Heart left ventricle (tissue), 13 donors: ENCODE data around the gene SAA4.

Source experiments
- POLR2A ChIP-seq, 2 donors: fragments of 450-650 bp; IDR thresholded peaks; one replicate each; pipeline ENCODE4 v1.6.1; 2017; ENCODE audit warnings: antibody characterized with exemption in 2 of 2, mild to moderate bottlenecking in 2 of 2, moderate library complexity in 2 of 2
- TF ChIP-seq, protein P1 (sequence below), 12 donors: fragments of 200-600 bp; sonication (generic) in 4 of 12; IDR thresholded peaks; one replicate each; pipeline versions ENCODE4 v1.5.0 to v1.8.0; 2018 to 2022; ENCODE audit warnings: antibody characterized with exemption in 12 of 12, mild to moderate bottlenecking in 5 of 12
- donor health status: ischemic (EF 13 %, LVEDD 7.1; RV severe dilation, severe dysfunction).
- donor health status: DM: no; HTN: yes; CAD: no.
- donor health status: DM: no; HTN: no; CAD: no.
- donor health status: ischemic (EF 25% LVEDD 6.9; RV normal size, moderate dysfunction).
- donor health status: ischemic (EF 25% LVEDD 5.7; RV mildly dilated, moderate dysfunction).
- donor health status: ischemic (EF 35%, LVEDD 5.7; RV mildly dilated, moderate dysfunction).
- donor health status: nonischemic (EF 11% LVEDD 7.7; RV severe dilation, severe dysfunction).
- donor health status: DM: yes; HTN: yes; CAD: no.
- donor health status: PGD.
- donor health status: ischemic (EF 29% LVEDD 5.4; RV normal size, mild dysfunction).
- donor health status: nonischemic (EF 23%, LVEDD 6.1; RV moderate dilation, normal function).

DNA sequence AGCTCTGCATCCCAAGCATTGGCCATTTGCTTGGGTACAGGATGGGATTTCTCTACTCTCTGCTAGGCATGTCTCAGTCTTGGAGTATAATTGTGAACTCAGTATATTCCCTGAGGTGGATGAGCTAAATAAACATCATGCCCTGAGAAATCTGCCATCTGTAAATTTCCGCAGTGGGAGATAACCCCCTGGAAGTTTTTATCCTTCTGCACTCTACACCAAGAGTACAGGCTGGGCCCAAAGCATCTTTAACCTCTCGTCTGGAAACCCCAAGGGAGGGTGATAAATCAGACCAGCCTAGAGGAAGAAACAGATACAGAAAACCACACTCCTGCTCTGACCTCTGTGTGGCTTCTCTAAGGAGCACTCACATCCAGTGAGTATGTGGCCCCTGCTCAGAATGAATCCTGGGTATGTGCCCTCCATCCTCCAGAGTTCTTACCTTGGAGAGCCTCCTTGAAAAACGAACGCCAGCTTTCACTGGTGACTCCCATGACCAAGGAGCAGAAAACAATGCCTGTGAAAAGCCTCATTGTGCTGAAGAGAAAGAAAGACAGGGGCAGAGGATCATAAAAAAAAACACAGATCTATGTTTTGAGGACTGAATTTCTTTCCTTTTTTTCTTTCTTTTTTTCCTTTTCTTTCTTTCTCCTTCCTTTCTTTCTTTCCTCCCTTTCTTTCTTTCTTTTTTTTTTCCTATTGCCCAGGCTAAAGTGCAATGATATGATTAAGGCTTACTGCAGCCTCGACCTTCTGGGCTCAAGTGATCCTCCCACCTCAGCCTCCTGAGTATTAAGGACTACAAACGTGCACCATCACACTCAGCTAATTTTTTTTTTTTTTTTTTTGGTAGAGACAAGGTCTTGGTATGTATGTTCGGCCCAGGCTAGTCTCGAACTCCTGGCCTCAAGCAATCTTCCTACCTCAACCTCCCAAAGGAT, 938 bp downstream of the SAA4 start:
- TF ChIP-seq, protein P1, sequence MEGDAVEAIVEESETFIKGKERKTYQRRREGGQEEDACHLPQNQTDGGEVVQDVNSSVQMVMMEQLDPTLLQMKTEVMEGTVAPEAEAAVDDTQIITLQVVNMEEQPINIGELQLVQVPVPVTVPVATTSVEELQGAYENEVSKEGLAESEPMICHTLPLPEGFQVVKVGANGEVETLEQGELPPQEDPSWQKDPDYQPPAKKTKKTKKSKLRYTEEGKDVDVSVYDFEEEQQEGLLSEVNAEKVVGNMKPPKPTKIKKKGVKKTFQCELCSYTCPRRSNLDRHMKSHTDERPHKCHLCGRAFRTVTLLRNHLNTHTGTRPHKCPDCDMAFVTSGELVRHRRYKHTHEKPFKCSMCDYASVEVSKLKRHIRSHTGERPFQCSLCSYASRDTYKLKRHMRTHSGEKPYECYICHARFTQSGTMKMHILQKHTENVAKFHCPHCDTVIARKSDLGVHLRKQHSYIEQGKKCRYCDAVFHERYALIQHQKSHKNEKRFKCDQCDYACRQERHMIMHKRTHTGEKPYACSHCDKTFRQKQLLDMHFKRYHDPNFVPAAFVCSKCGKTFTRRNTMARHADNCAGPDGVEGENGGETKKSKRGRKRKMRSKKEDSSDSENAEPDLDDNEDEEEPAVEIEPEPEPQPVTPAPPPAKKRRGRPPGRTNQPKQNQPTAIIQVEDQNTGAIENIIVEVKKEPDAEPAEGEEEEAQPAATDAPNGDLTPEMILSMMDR (IDR thresholded peaks at IDR 0.05) = no peak
- no peak for TF ChIP-seq POLR2A (IDR thresholded peaks at IDR 0.05)
